ENCODE results near the gene PCDHB11.
"Not testable (repeated sequence)": the region's sequence is repeated elsewhere in the genome, so short reads cannot be mapped to it uniquely, and the experiment has no call there.

The PCDHB11 gene

GRCh38 chr5:141234109-141234667 lies 34.8 kb downstream of the PCDHB11 start:
- DNase-seq (ENCODE audit: insufficient read length, low spot score): no peak
- FAIRE-seq: no peak

GRCh38 chr5:141235922-141236321 lies 36.5 kb downstream of the PCDHB11 start:
- not testable (repeated sequence) for DNase-seq (ENCODE audit: insufficient read length, low spot score); FAIRE-seq

- no peak for DNase-seq (ENCODE audit: insufficient read length, low spot score)
- FAIRE-seq: no peak
These were observed 37.3 kb downstream of the PCDHB11 start for GRCh38 chr5:141236516-141237313.

GRCh38 chr5:141241496-141241895 lies 42.1 kb downstream of the PCDHB11 start:
- FAIRE-seq (no peak), DNase-seq (ENCODE audit: insufficient read length, low spot score) (no peak)

GRCh38 chr5:141245250-141245717 lies 45.9 kb downstream of the PCDHB11 start, which contains the start of gene PCDHB15:
Gene PCDHB15, plus strand, starts transcription at chr5:141245395. Its CDS starts 184 bp downstream, at chr5:141245579.
- DNase-seq (ENCODE audit: insufficient read length, low spot score): no peak
- FAIRE-seq: no peak

- not testable (repeated sequence) for DNase-seq (ENCODE audit: insufficient read length, low spot score); FAIRE-seq
These were observed 47.5 kb downstream of the PCDHB11 start for GRCh38 chr5:141246971-141247370.

GRCh38 chr5:141247434-141247833 lies 48.0 kb downstream of the PCDHB11 start:
- not testable (repeated sequence) for DNase-seq (ENCODE audit: insufficient read length, low spot score); FAIRE-seq

- no peak for DNase-seq (ENCODE audit: insufficient read length, low spot score)
- FAIRE-seq: no peak
These were observed 51.1 kb downstream of the PCDHB11 start for GRCh38 chr5:141250576-141250975.

All from HTR-8/SVneo (cell line).